Measurements from ENCODE around the gene MICAL1.

- TF ChIP-seq CTCF (IDR thresholded peaks at IDR 0.05; ENCODE audit: low read depth, low read length) (no peak), EZH2phosphoT487 (IDR thresholded peaks at IDR 0.05; ENCODE audit: low read depth) (no peak)
Observed at GRCh38 chr6:109449795-109450673, 5.5 kb downstream of the MICAL1 start.

Data from OCI-LY3 (cell line).